ENCODE results near the gene AFAP1L1. TPM values are rescaled to one million over a fixed set of nuclear protein-coding genes. Genes with fewer than 3 reads are reported as not detected.
A peak's percentile ranks its signal among the peaks of the same experiment; 100 is the strongest.

The AFAP1L1 gene
- total and polyA plus RNA-seq, 2 donors (not counting 3 experiments of a cell fraction or from before 2014, with no cell fraction given), result 7.9 to 73.2 TPM

DNA sequence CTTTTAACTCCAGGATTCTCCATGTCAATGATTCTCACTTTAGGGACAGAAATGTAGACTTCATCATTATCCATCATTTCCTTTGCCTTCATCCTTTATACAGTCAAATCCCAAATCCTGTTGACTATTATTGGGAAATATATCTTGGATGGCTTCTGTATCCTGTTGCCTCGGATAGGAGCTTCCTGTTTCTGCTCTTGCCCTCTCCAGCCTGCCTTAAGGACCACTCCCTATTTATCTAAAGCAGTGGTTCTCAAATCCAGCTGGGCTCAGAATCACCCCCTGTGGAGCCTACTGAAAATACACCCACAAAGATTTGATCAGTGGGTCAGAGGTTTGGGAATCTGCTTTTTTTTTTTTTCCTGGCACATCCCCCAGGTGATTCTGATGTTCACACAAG is 8.5 kb downstream of the AFAP1L1 start:
- Histone ChIP-seq H3K9me1 (replicated peaks; ENCODE audit: control insufficient read depth, extremely low read depth, insufficient read depth, low read length) (no peaks in the 10 kb centered on the region), H3K9ac (replicated peaks; ENCODE audit: extremely low read depth, insufficient read depth, low read length) (no peak overlapping the region), H3K4me1 (ENCODE audit: control insufficient read depth, extremely low read depth, insufficient read depth, low read length) (peaks cover 4% of the 10 kb centered on the region), H3K9me3 (replicated peaks; ENCODE audit: control insufficient read depth, insufficient read depth, low read length) (no peaks in the 10 kb centered on the region), H3K4me3 (replicated peaks in 1 of 3; ENCODE audit: insufficient read depth in 1 of 3, low read depth in 1 of 3, low read length in 3 of 3) (no peak overlapping the region), H3K36me3 (ENCODE audit: control insufficient read depth in 2 of 2, extremely low read depth in 1 of 2, insufficient read depth in 2 of 2, low read length in 2 of 2) (no peaks in the 10 kb centered on the region), H4K20me1 (replicated peaks; ENCODE audit: control insufficient read depth, extremely low read depth, insufficient read depth, low read length) (no peaks in the 10 kb centered on the region), H3K4me2 (ENCODE audit: insufficient read depth, low read length) (no peak overlapping the region), H3K27me3 (ENCODE audit: control insufficient read depth in 2 of 2, insufficient read depth in 2 of 2, low read length in 2 of 2) (no peaks in the 10 kb centered on the region), H3K79me2 (ENCODE audit: control insufficient read depth, insufficient read depth, low read length) (no peaks in the 10 kb centered on the region), H2AFZ (ENCODE audit: low read depth, low read length) (no peak overlapping the region), H3K27ac (ENCODE audit: insufficient read depth, low read depth, low read length) (no peak overlapping the region)
- peak; percentile 10 for DNase-seq (ENCODE audit: low read depth, low spot score)
- ChIA-PET CTCF (interaction anchor here (1.1 to 1.6 kb wide), 4 partner anchors 8 to 155 kb away, joined by 3 to 10 read pairs (median 4); no protein-coding TSS in a partner anchor), POLR2A (no interaction called here)
- BruUV-seq (replicated peaks), result no TSS peak
- no peak for FAIRE-seq
- dilution Hi-C loops (cut with MboI; ENCODE audit: extremely low pct_ligation_motif_present, low sequenced_read_pairs), result no loop called here
- intact Hi-C loops (cut with micrococcal nuclease), result no loop called here
- TF ChIP-seq POLR2A (IDR thresholded peaks at IDR 0.05; ENCODE audit: low read depth, low read length), result no peak
- no peak for TF ChIP-seq FOS (IDR thresholded peaks at IDR 0.05; ENCODE audit: borderline replicate concordance, insufficient read depth, low read length)
- no peak for TF ChIP-seq GATA2 (IDR thresholded peaks at IDR 0.05; ENCODE audit: insufficient read depth, insufficient read length, low read depth, low read length)
- TF ChIP-seq POLR2AphosphoS5 (IDR thresholded peaks at IDR 0.05; ENCODE audit: insufficient read depth, low read depth, low read length), result no peak

DNA sequence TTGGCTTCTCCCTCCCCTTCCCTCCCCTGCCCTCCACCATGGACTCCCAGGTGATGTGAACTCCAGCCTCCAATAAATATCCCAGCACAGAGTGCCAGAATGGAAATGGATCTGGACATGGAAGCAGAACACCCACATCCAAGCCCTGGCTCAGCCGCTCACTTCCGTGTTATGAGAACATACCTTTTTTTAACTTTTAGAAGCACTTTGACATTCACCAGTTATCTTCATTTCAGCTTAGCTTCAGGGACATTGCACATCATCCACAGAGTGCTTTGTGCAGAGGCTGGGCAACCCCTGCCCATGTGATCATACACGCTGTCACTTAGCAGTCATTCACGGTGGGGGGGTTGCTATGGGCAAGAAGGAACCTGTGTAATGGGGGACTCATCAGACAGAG is 9.1 kb downstream of the AFAP1L1 start:
- intact Hi-C loops (cut with micrococcal nuclease) (no loop called here), dilution Hi-C loops (cut with MboI; ENCODE audit: extremely low pct_ligation_motif_present, low sequenced_read_pairs) (no loop called here)
- Histone ChIP-seq H3K9ac (replicated peaks; ENCODE audit: extremely low read depth, insufficient read depth, low read length) (no peak overlapping the region), H3K4me1 (ENCODE audit: control insufficient read depth, extremely low read depth, insufficient read depth, low read length) (peaks cover 4% of the 10 kb centered on the region), H3K36me3 (ENCODE audit: control insufficient read depth in 2 of 2, extremely low read depth in 1 of 2, insufficient read depth in 2 of 2, low read length in 2 of 2) (no peaks in the 10 kb centered on the region), H3K9me3 (replicated peaks; ENCODE audit: control insufficient read depth, insufficient read depth, low read length) (no peaks in the 10 kb centered on the region), H3K27ac (ENCODE audit: insufficient read depth, low read depth, low read length) (no peak overlapping the region), H3K4me2 (ENCODE audit: insufficient read depth, low read length) (no peak overlapping the region), H3K4me3 (replicated peaks in 1 of 3; ENCODE audit: insufficient read depth in 1 of 3, low read depth in 1 of 3, low read length in 3 of 3) (no peak overlapping the region), H3K79me2 (ENCODE audit: control insufficient read depth, insufficient read depth, low read length) (no peaks in the 10 kb centered on the region), H3K9me1 (replicated peaks; ENCODE audit: control insufficient read depth, extremely low read depth, insufficient read depth, low read length) (no peaks in the 10 kb centered on the region), H2AFZ (ENCODE audit: low read depth, low read length) (no peak overlapping the region), H3K27me3 (ENCODE audit: control insufficient read depth in 2 of 2, insufficient read depth in 2 of 2, low read length in 2 of 2) (no peaks in the 10 kb centered on the region), H4K20me1 (replicated peaks; ENCODE audit: control insufficient read depth, extremely low read depth, insufficient read depth, low read length) (no peaks in the 10 kb centered on the region)
- CTCF ChIA-PET, result interaction anchor here (1.6 kb wide), 1 partner anchor 87 kb away, joined by 5 read pairs; no protein-coding TSS in a partner anchor
- no peak for DNase-seq (ENCODE audit: low read depth, low spot score)
- BruUV-seq (replicated peaks), result no TSS peak
- POLR2A ChIA-PET, result no interaction called here
- TF ChIP-seq MYC (IDR thresholded peaks at IDR 0.05; ENCODE audit: low read depth, low read length) (no peak), POLR2AphosphoS5 (IDR thresholded peaks at IDR 0.05; ENCODE audit: insufficient read depth, low read depth, low read length) (no peak), EZH2 (IDR thresholded peaks at IDR 0.05; ENCODE audit: borderline replicate concordance, low read depth, low read length, severe bottlenecking) (no peak)
- no peak for FAIRE-seq
